Coronary artery (tissue), 2 donors: ENCODE data around the gene FRMD4B.

Source experiments
- DNase-seq: peaks from one replicate; pipeline ENCODE4 v3.0.0-alpha.2; 2017; ENCODE audit warnings: low spot score
- H3K27ac ChIP-seq, 2 donors: fragments of 200-600 bp; sonication (generic); one replicate each; pipeline ENCODE4 v1.5.1; 2016 to 2019
- H3K4me3 ChIP-seq: fragments of 200-600 bp; sonication (generic); 2 replicates; pipeline ENCODE4 v1.5.1; 2016; ENCODE audit warnings: mild to moderate bottlenecking, moderate library complexity
- TF ChIP-seq, protein P1 (sequence below): fragments of 200-600 bp; sonication (generic); IDR thresholded peaks from one replicate; pipeline ENCODE4 v1.5.1; 2019; ENCODE audit warnings: antibody characterized with exemption

Gene FRMD4B

DNA sequence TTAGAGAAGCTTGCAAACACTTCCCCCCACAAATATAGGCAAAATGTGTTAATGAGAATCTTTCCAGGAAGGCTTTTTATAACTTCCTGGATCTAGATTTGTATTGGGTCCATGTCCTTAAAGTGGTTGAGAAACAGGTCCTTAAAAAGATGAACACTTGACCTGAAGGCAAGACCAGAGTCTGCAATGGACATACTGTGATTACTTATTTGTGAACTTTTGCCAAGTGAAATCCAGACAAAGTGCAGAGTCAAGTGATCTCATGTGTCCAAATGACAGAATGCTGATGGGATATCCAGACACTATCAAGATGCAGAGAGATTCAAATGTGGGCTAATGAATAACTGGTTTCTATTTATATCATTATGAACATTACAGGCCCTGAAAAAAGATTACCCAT lies 43.8 kb downstream of the FRMD4B start:
- TF ChIP-seq, protein P1, sequence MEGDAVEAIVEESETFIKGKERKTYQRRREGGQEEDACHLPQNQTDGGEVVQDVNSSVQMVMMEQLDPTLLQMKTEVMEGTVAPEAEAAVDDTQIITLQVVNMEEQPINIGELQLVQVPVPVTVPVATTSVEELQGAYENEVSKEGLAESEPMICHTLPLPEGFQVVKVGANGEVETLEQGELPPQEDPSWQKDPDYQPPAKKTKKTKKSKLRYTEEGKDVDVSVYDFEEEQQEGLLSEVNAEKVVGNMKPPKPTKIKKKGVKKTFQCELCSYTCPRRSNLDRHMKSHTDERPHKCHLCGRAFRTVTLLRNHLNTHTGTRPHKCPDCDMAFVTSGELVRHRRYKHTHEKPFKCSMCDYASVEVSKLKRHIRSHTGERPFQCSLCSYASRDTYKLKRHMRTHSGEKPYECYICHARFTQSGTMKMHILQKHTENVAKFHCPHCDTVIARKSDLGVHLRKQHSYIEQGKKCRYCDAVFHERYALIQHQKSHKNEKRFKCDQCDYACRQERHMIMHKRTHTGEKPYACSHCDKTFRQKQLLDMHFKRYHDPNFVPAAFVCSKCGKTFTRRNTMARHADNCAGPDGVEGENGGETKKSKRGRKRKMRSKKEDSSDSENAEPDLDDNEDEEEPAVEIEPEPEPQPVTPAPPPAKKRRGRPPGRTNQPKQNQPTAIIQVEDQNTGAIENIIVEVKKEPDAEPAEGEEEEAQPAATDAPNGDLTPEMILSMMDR: no peak
- Histone ChIP-seq H3K27ac (no peak overlapping the region), H3K4me3 (no peak overlapping the region)
- no peak for DNase-seq

DNA sequence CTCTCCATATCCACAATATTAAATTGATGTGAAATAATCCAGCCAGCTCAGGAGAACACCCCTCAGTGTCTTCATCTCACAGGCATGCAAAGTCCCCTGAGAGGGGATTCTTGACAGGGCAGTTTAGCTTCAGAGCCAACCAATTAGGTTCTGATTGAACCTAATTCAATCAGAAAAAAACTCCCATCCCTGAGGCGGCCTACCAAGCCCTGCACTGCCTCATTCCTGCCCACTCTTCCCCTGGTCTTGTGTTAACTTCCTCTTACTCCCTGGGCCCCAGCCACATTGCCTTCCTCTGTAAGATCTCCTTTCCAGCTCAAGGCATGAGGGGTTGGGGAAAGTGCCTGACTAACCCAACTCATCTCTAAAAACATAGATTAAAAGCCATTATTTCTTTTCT lies 46.1 kb downstream of the FRMD4B start:
- no peak for DNase-seq
- H3K27ac ChIP-seq: peak overlapping the region in 1 of 2 donors; percentile 71
- H3K4me3 ChIP-seq: no peak overlapping the region
- TF ChIP-seq, protein P1: no peak

DNA sequence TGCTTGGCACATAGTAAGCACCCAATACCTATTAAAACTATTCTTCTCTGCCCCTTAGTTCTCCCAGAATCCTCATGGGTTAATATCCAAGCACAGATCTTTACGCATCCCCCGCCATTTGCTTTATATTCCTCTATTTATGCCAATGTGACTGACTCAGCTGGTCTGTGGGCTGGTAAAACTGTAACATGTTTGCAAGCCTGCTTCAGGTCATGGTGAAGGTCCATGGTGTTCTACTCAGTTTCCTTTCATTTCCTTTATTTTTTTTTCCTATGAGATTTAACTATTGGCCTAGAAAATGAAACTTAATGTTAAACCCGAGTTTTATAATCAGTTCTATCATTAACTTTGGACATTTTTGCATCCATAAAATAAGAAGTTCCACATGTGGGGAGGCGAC lies 47.0 kb downstream of the FRMD4B start:
- peak overlapping the region in 1 of 2 donors; percentile 71 for H3K27ac ChIP-seq
- TF ChIP-seq, protein P1: no peak

DNA sequence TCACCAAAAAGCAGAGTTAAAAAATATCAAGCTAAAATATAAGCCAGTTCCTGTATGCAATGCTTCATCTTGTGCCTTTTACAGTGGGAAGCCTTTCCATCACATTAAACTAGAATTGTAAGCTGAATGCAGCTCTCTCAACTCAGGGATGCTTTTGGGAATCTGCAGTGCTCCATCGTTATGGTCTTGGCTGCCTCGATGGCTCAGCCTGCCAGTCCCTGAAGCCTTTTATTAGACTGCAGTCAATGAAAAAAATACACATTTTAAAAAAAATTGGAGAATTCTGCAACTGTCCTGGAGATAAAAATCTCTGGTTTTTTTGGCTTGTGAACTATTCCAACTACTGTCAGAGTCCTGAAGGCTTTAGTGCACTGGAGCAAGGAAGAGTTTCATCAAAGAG lies 53.0 kb downstream of the FRMD4B start:
- Histone ChIP-seq H3K27ac (no peak overlapping the region), H3K4me3 (no peak overlapping the region)
- TF ChIP-seq, protein P1: no peak
- no peak for DNase-seq

More for the DNA sequence above, 47.0 kb downstream of the FRMD4B start:
- DNase-seq: no peak
- no peak overlapping the region for H3K4me3 ChIP-seq

DNA sequence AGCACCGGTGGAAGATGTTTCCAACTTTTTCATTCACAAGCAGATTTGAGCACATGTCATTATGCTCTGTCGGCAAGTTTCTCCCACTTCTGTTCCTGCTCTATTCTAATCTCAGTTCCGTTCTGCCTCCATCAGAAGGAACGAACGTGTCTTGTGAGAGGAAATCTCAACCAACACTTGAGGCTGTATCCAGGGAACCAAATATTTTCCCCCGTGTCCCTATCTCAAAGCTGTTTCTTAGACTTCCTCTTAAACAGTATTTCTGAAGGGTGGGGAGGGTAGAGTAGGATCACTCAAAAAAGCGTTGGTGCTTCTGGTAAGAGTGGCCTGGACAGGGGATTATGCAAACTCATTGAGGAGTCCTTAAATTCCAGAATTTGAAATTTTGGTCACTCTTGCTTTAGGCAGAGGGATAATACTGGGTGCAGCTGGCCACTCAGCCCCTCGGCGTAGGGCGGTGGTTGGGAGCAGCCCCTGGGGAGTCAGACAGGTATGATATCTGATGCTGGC lies 54.9 kb downstream of the FRMD4B start:
- peak overlapping the region; percentile 24 to 92 for H3K27ac ChIP-seq
- no peak for DNase-seq

DNA sequence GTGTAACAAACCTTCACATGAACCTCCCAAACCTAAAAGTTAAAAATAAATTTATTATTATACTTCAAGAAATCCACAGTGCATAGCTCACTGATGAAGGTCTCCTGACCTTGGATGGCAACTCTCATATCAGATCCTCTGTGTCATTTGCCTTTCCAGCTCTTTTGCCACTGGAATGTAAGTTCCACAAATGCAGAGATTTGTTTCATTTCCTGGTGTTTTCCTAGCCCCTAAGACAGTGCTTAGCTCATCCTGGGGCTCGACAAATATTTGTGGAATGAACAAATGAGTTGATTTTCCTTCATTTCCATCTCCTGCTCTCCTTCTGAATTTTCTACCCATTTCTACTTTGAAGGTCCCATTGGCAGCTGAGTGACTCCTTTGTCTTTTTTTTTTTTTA lies 56.0 kb downstream of the FRMD4B start:
- TF ChIP-seq, protein P1: no peak
- Histone ChIP-seq H3K4me3 (no peak overlapping the region), H3K27ac (peak overlapping the region; percentile 13 to 64)
- no peak for DNase-seq

More for the DNA sequence above, 54.9 kb downstream of the FRMD4B start:
- H3K4me3 ChIP-seq: peak overlapping the region; percentile 32
- TF ChIP-seq, protein P1: no peak

DNA sequence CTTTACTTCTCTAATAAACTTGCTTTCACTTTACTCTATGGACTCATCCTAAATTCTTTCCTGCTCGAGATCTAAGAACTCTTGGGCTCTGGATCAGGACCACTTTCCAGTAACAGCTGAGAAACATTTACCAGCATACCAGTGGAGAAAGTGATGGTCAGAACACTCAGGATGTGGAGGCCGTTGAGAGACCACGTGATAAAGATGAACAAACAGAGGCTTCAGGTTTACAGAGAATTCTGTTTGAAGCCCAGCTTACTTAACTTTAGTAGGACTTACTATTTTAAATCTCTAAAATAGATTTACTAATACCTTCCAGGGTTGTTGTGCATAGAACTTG lies 57.0 kb downstream of the FRMD4B start:
- TF ChIP-seq, protein P1: no peak
- no peak overlapping the region for H3K4me3 ChIP-seq
- peak overlapping the region; percentile 14 to 64 for H3K27ac ChIP-seq
- DNase-seq: no peak
